HEK293 (cell line): Measurements from ENCODE around the gene JMJD6.

Experiments
- BCL11A ChIP-seq: fragments of 450-650 bp; formaldehyde crosslinking; IDR thresholded peaks from 2 replicates; pipeline ENCODE4 v1.5.1; 2016; ENCODE audit warnings: low read depth, missing biosample characterization, missing genetic modification characterization
- BCL11B ChIP-seq: fragments of 450-650 bp; formaldehyde crosslinking; IDR thresholded peaks from 2 replicates; pipeline ENCODE4 v1.5.1; 2016; ENCODE audit warnings: low read depth, missing biosample characterization, missing genetic modification characterization
- GLI4 ChIP-seq: fragments of 450-650 bp; formaldehyde crosslinking; IDR thresholded peaks from 2 replicates; pipeline ENCODE4 v1.5.1; 2016; ENCODE audit warnings: missing biosample characterization, missing genetic modification characterization
- PRDM10 ChIP-seq: fragments of 450-650 bp; formaldehyde crosslinking; IDR thresholded peaks from 2 replicates; pipeline ENCODE4 v1.5.1; 2016; ENCODE audit warnings: missing biosample characterization, missing genetic modification characterization
- SP2 ChIP-seq: fragments of 450-650 bp; formaldehyde crosslinking; IDR thresholded peaks from 2 replicates; pipeline ENCODE4 v1.5.1; 2016; ENCODE audit warnings: missing biosample characterization, missing genetic modification characterization
- SP7 ChIP-seq: fragments of 450-650 bp; formaldehyde crosslinking; IDR thresholded peaks from 2 replicates; pipeline ENCODE4 v1.5.1; 2016; ENCODE audit warnings: missing biosample characterization, missing genetic modification characterization
- TSHZ1 ChIP-seq: fragments of 450-650 bp; formaldehyde crosslinking; IDR thresholded peaks from 2 replicates; pipeline ENCODE4 v1.5.1; 2016; ENCODE audit warnings: missing biosample characterization, missing genetic modification characterization, borderline replicate concordance
- ZBTB20 ChIP-seq: fragments of 450-650 bp; formaldehyde crosslinking; IDR thresholded peaks from 2 replicates; pipeline ENCODE4 v1.5.1; 2016; ENCODE audit warnings: missing biosample characterization, missing genetic modification characterization
- ZBTB6 ChIP-seq: fragments of 450-650 bp; formaldehyde crosslinking; IDR thresholded peaks from 2 replicates; pipeline ENCODE4 v1.5.1; 2017; ENCODE audit warnings: missing biosample characterization, missing genetic modification characterization
- ZNF157 ChIP-seq: fragments of 450-650 bp; formaldehyde crosslinking; IDR thresholded peaks from 2 replicates; pipeline ENCODE4 v1.5.1; 2016; ENCODE audit warnings: missing biosample characterization, missing genetic modification characterization
- ZNF280C ChIP-seq: fragments of 450-650 bp; formaldehyde crosslinking; IDR thresholded peaks from 2 replicates; pipeline ENCODE4 v1.5.1; 2016; ENCODE audit warnings: missing biosample characterization, missing genetic modification characterization
- ZNF423 ChIP-seq: fragments of 450-650 bp; formaldehyde crosslinking; IDR thresholded peaks from 2 replicates; pipeline ENCODE4 v1.5.1; 2016; ENCODE audit warnings: missing biosample characterization, missing genetic modification characterization
- ZNF433 ChIP-seq: fragments of 450-650 bp; formaldehyde crosslinking; IDR thresholded peaks from 2 replicates; pipeline ENCODE4 v1.5.1; 2016; ENCODE audit warnings: missing biosample characterization, missing genetic modification characterization, low read depth
- ZNF473 ChIP-seq: fragments of 450-650 bp; formaldehyde crosslinking; IDR thresholded peaks from 2 replicates; pipeline ENCODE4 v1.5.1; 2017; ENCODE audit warnings: missing biosample characterization, missing genetic modification characterization
- ZNF707 ChIP-seq: fragments of 450-650 bp; formaldehyde crosslinking; IDR thresholded peaks from 2 replicates; pipeline ENCODE4 v1.5.1; 2016; ENCODE audit warnings: missing biosample characterization, missing genetic modification characterization
- ZNF830 ChIP-seq: fragments of 450-650 bp; IDR thresholded peaks from 2 replicates; pipeline ENCODE4 v1.5.0; 2018; ENCODE audit warnings: missing biosample characterization, missing genetic modification characterization, low read depth, mild to moderate bottlenecking, moderate library complexity
- ZSCAN30 ChIP-seq: fragments of 450-650 bp; IDR thresholded peaks from 2 replicates; pipeline ENCODE4 v1.5.1; 2018; ENCODE audit warnings: missing biosample characterization, mild to moderate bottlenecking, missing genetic modification characterization, moderate library complexity

Gene JMJD6

GRCh38 chr17:76697702-76698465 lies 28.5 kb downstream of the JMJD6 start (continued):
- TF ChIP-seq ZNF830 (tag by site-specific recombination) (no peak), ZNF707 (tag by site-specific recombination) (no peak), ZSCAN30 (tag by site-specific recombination) (no peak; the same call in 1 of the 2 replicates), GLI4 (0 out of 2 replicates have a peak, but pooled peaks have one; percentile 55), ZBTB6 (tag by site-specific recombination) (peak; percentile 81; the same call in 1 of the 2 replicates), ZNF423 (tag by site-specific recombination) (peak; percentile 81), PRDM10 (peak; percentile 89), SP7 (peak; percentile 88), TSHZ1 (tag by site-specific recombination) (no peak), BCL11A (0 out of 2 replicates have a peak, but pooled peaks have one; percentile 48), ZNF280C (tag by site-specific recombination) (no peak), ZBTB20 (tag by site-specific recombination) (peak; percentile 84), BCL11B (tag by site-specific recombination) (peak; percentile 66; the same call in 1 of the 2 replicates), ZNF433 (no peak), ZNF157 (tag by site-specific recombination) (no peak; the same call in 1 of the 2 replicates), ZNF473 (tag by site-specific recombination) (no peak), SP2 (tag by site-specific recombination) (0 out of 2 replicates have a peak, but pooled peaks have one; percentile 9)
